Measurements from ENCODE around the gene LDLRAD4.
A peak's percentile ranks its signal among the peaks of the same experiment; 100 is the strongest.
"Not testable (repeated sequence)": the region's sequence is repeated elsewhere in the genome, so short reads cannot be mapped to it uniquely, and the experiment has no call there.

Gene LDLRAD4

GRCh38 chr18:13483316-13484270 is 265.0 kb downstream of the LDLRAD4 start:
- no peak for DNase-seq (ENCODE audit: low read depth, low spot score)

- DNase-seq (ENCODE audit: low read depth, low spot score) = no peak
Observed at GRCh38 chr18:13485182-13485581, 266.6 kb downstream of the LDLRAD4 start.

- no peak for DNase-seq (ENCODE audit: low read depth, low spot score)
Observed at GRCh38 chr18:13485604-13486003, 267.0 kb downstream of the LDLRAD4 start.

GRCh38 chr18:13486284-13486683 is 267.7 kb downstream of the LDLRAD4 start:
- DNase-seq (ENCODE audit: low read depth, low spot score) = no peak

GRCh38 chr18:13486686-13487085 is 268.1 kb downstream of the LDLRAD4 start:
- no peak for DNase-seq (ENCODE audit: low read depth, low spot score)

- no peak for DNase-seq (ENCODE audit: low read depth, low spot score)
Observed at GRCh38 chr18:13487237-13487636, 268.7 kb downstream of the LDLRAD4 start.

GRCh38 chr18:13488281-13488929 is 269.8 kb downstream of the LDLRAD4 start:
- no peak for DNase-seq (ENCODE audit: low read depth, low spot score)

GRCh38 chr18:13489303-13489702 is 270.7 kb downstream of the LDLRAD4 start:
- not testable (repeated sequence) for DNase-seq (ENCODE audit: low read depth, low spot score)

- DNase-seq (ENCODE audit: low read depth, low spot score) = no peak
Observed at GRCh38 chr18:13491138-13491537, 272.6 kb downstream of the LDLRAD4 start.

GRCh38 chr18:13492314-13492713 is 273.8 kb downstream of the LDLRAD4 start:
- DNase-seq (ENCODE audit: low read depth, low spot score) = no peak

- no peak for DNase-seq (ENCODE audit: low read depth, low spot score)
Observed at GRCh38 chr18:13493079-13493478, 274.5 kb downstream of the LDLRAD4 start.

GRCh38 chr18:13493725-13494124 is 275.2 kb downstream of the LDLRAD4 start:
- DNase-seq (ENCODE audit: low read depth, low spot score) = no peak

GRCh38 chr18:13494871-13495445 is 276.4 kb downstream of the LDLRAD4 start:
- no peak for DNase-seq (ENCODE audit: low read depth, low spot score)

- no peak for DNase-seq (ENCODE audit: low read depth, low spot score)
Observed at GRCh38 chr18:13495961-13496360, 277.4 kb downstream of the LDLRAD4 start.

GRCh38 chr18:13496691-13497281 is 278.2 kb downstream of the LDLRAD4 start:
- DNase-seq (ENCODE audit: low read depth, low spot score) = no peak

GRCh38 chr18:13499803-13500202 is 281.2 kb downstream of the LDLRAD4 start:
- DNase-seq (ENCODE audit: low read depth, low spot score) = no peak

- DNase-seq (ENCODE audit: low read depth, low spot score) = no peak
Observed at GRCh38 chr18:13500227-13500865, 281.8 kb downstream of the LDLRAD4 start.

- no peak for DNase-seq (ENCODE audit: low read depth, low spot score)
Observed at GRCh38 chr18:13500869-13501542, 282.4 kb downstream of the LDLRAD4 start.

- no peak for DNase-seq (ENCODE audit: low read depth, low spot score)
Observed at GRCh38 chr18:13501543-13501887, 283.0 kb downstream of the LDLRAD4 start.

GRCh38 chr18:13501891-13502290 is 283.3 kb downstream of the LDLRAD4 start:
- peak; percentile 6 for DNase-seq (ENCODE audit: low read depth, low spot score)

GRCh38 chr18:13502585-13502984 is 284.0 kb downstream of the LDLRAD4 start:
- DNase-seq (ENCODE audit: low read depth, low spot score) = no peak
